WI38 (cell line): ENCODE data around the gene CACNG4.
A peak's percentile ranks its signal among the peaks of the same experiment; 100 is the strongest.

Experiments used
- H3K4me3 ChIP-seq: 2 replicates; pipeline ENCODE4 v1.5.1; 2011; ENCODE audit warnings: low read depth, mild to moderate bottlenecking, control low read depth, low read length
- CTCF ChIP-seq: IDR thresholded peaks from 2 replicates; pipeline ENCODE4 v1.5.1; 2012; ENCODE audit warnings: low read depth, mild to moderate bottlenecking, control low read depth, low read length

CACNG4 gene

GRCh38 chr17:66964930-66965800 lies 658 bp downstream of the CACNG4 start:
- TF ChIP-seq CTCF = no peak
- peak overlapping the region; percentile 47 for H3K4me3 ChIP-seq

GRCh38 chr17:66965801-66966262 lies 1.3 kb downstream of the CACNG4 start:
- H3K4me3 ChIP-seq = 0 out of 2 replicates have a peak overlapping the region, but pooled peaks have one; percentile 20
- TF ChIP-seq CTCF = no peak

GRCh38 chr17:66966298-66966697 lies 1.8 kb downstream of the CACNG4 start:
- no peak for TF ChIP-seq CTCF
- no peak overlapping the region for H3K4me3 ChIP-seq

- no peak for TF ChIP-seq CTCF
- no peak overlapping the region for H3K4me3 ChIP-seq
These were observed 2.4 kb downstream of the CACNG4 start for GRCh38 chr17:66966704-66967418.

- TF ChIP-seq CTCF = no peak
- H3K4me3 ChIP-seq = no peak overlapping the region
These were observed 3.5 kb downstream of the CACNG4 start for GRCh38 chr17:66967837-66968543.

- TF ChIP-seq CTCF = no peak
- no peak overlapping the region for H3K4me3 ChIP-seq
These were observed 4.4 kb downstream of the CACNG4 start for GRCh38 chr17:66968916-66969315.
